ENCODE measurements around the gene TRAF3IP3.

The TRAF3IP3 gene

DNA sequence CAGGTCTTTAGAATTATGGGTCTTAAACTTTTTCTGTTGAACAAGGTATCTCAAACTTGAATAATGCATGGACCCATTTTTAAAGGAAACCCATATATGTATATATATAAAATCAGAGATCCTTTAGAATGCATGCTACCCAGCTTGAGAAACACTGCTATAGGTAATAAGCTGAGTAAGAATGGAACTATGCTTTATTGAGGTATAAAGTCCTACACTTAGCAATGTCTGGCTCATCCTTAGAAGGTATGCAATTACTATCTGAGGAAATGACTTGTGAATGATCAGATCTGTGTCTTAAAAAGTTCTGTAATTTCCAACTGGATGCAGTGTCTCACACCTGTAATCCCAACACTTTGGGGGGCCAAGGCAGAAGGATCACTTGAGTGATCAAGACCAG lies 11.2 kb downstream of the TRAF3IP3 start:
- Histone ChIP-seq H3K4me2 (ENCODE audit: low read length) (no peak overlapping the region), H3K9me3 (ENCODE audit: insufficient read depth, low read depth, low read length) (peaks cover 14% of the 10 kb centered on the region), H4K91ac (ENCODE audit: low read depth, low read length) (no peak overlapping the region), H3K14ac (ENCODE audit: low read length) (no peak overlapping the region), H3K36me3 (ENCODE audit: control insufficient read depth in 1 of 2, insufficient read depth in 2 of 2, low read length in 2 of 2) (peaks cover 0 to 2% of the 10 kb centered on the region in 2 experiments), H2BK12ac (ENCODE audit: low read length) (no peak overlapping the region), H3K79me1 (ENCODE audit: low read length) (peaks cover 19% of the 10 kb centered on the region), H3K9ac (ENCODE audit: low read length) (no peak overlapping the region), H3K27me3 (ENCODE audit: insufficient read depth, low read length) (no peaks in the 10 kb centered on the region), H4K12ac (ENCODE audit: low read depth, low read length) (no peak overlapping the region), H3K18ac (ENCODE audit: low read length) (no peak overlapping the region), H3K79me2 (ENCODE audit: control insufficient read depth, insufficient read depth, low read length, poor library complexity) (peaks cover 2% of the 10 kb centered on the region), H2BK5ac (ENCODE audit: low read depth, low read length, poor library complexity) (no peak overlapping the region), H3K4me1 (ENCODE audit: control insufficient read depth in 1 of 2, insufficient read depth in 2 of 2, low read length in 2 of 2) (peaks cover 20 to 23% of the 10 kb centered on the region in 2 experiments), H3K4me3 (ENCODE audit: low read depth, low read length) (no peak overlapping the region), H4K8ac (ENCODE audit: low read depth, low read length) (no peak overlapping the region), H3K27ac (ENCODE audit: low read depth, low read length) (no peak overlapping the region), H3K23ac (ENCODE audit: low read length) (no peak overlapping the region), H2AFZ (ENCODE audit: insufficient read depth, low read length, poor library complexity) (no peak overlapping the region), H2AK5ac (ENCODE audit: low read length) (no peak overlapping the region), H2BK120ac (ENCODE audit: insufficient read depth, low read length, poor library complexity) (no peak overlapping the region), H3K4ac (ENCODE audit: low read depth, low read length) (no peak overlapping the region)
- no peak for DNase-seq

DNA sequence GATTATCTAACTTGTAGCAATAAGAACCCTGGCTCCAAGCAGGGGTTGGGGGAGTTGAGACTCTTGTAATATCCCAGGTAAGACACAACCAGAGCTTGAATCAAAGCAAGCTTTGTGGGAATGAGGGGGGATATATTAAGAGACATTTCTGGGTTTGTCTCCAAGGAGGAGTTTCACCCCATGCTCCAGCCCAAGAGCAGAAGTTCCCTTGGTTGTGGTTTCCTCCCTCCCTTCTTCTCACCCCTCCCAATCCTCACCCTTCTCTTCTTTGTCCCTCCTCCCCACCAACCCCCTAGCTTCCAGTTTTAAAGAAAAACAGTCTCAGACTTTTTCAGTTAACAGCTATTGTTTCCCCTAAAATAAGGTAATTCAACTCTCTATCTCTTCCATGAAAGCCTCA lies 11.9 kb downstream of the TRAF3IP3 start:
- peaks cover 0 to 2% of the 10 kb centered on the region in 2 experiments for H3K36me3 ChIP-seq (ENCODE audit: control insufficient read depth in 1 of 2, insufficient read depth in 2 of 2, low read length in 2 of 2)
- H3K4ac ChIP-seq (ENCODE audit: low read depth, low read length): no peak overlapping the region
- peak overlapping the region; percentile 24 for H2BK5ac ChIP-seq (ENCODE audit: low read depth, low read length, poor library complexity)
- H3K4me2 ChIP-seq (ENCODE audit: low read length): no peak overlapping the region
- H2BK12ac ChIP-seq (ENCODE audit: low read length): peak overlapping the region; percentile 21
- H3K18ac ChIP-seq (ENCODE audit: low read length): no peak overlapping the region
- peak overlapping the region; percentile 51 for H4K91ac ChIP-seq (ENCODE audit: low read depth, low read length)
- DNase-seq: no peak
- no peak overlapping the region for H3K23ac ChIP-seq (ENCODE audit: low read length)
- no peak overlapping the region for H3K27ac ChIP-seq (ENCODE audit: low read depth, low read length)
- no peak overlapping the region for H4K8ac ChIP-seq (ENCODE audit: low read depth, low read length)
- H2AFZ ChIP-seq (ENCODE audit: insufficient read depth, low read length, poor library complexity): no peak overlapping the region
- H3K4me1 ChIP-seq (ENCODE audit: control insufficient read depth in 1 of 2, insufficient read depth in 2 of 2, low read length in 2 of 2): peaks cover 20 to 23% of the 10 kb centered on the region in 2 experiments
- H2BK120ac ChIP-seq (ENCODE audit: insufficient read depth, low read length, poor library complexity): peak overlapping the region; percentile 42
- no peak overlapping the region for H4K12ac ChIP-seq (ENCODE audit: low read depth, low read length)
- H3K9me3 ChIP-seq (ENCODE audit: insufficient read depth, low read depth, low read length): peaks cover 14% of the 10 kb centered on the region
- no peak overlapping the region for H2AK5ac ChIP-seq (ENCODE audit: low read length)
- no peaks in the 10 kb centered on the region for H3K27me3 ChIP-seq (ENCODE audit: insufficient read depth, low read length)
- no peak overlapping the region for H3K9ac ChIP-seq (ENCODE audit: low read length)
- peaks cover 2% of the 10 kb centered on the region for H3K79me2 ChIP-seq (ENCODE audit: control insufficient read depth, insufficient read depth, low read length, poor library complexity)
- H3K79me1 ChIP-seq (ENCODE audit: low read length): peaks cover 19% of the 10 kb centered on the region
- no peak overlapping the region for H3K14ac ChIP-seq (ENCODE audit: low read length)
- H3K4me3 ChIP-seq (ENCODE audit: low read depth, low read length): no peak overlapping the region

DNA sequence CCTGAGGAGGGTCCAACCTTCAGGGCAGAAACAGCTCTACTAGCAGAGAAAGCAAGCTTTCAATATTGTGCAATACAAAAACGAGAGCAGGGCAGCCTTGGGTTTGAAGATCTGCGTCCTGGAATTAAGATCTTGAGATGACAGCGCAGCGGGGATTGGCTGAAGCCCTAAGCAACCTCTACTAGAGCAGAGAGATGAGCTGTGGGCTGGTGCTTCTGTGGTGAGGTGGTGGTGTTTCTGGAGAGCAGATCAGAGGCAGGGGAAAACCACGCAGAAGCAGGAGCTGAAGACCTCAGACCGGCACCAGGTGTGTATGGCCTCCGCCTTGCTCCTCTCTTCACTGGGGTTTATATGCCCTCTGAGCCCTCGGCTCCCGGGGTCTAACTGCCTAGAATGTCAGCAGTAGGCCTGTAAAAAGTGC lies 12.5 kb downstream of the TRAF3IP3 start:
- no peak overlapping the region for H3K4me2 ChIP-seq (ENCODE audit: low read length)
- H3K79me1 ChIP-seq (ENCODE audit: low read length): peaks cover 19% of the 10 kb centered on the region
- H2BK12ac ChIP-seq (ENCODE audit: low read length): peak overlapping the region; percentile 71
- H3K27me3 ChIP-seq (ENCODE audit: insufficient read depth, low read length): no peaks in the 10 kb centered on the region
- no peak overlapping the region for H3K23ac ChIP-seq (ENCODE audit: low read length)
- peak overlapping the region; percentile 1 for H3K4ac ChIP-seq (ENCODE audit: low read depth, low read length)
- H4K12ac ChIP-seq (ENCODE audit: low read depth, low read length): no peak overlapping the region
- peak overlapping the region; percentile 83 for H4K8ac ChIP-seq (ENCODE audit: low read depth, low read length)
- peaks cover 14% of the 10 kb centered on the region for H3K9me3 ChIP-seq (ENCODE audit: insufficient read depth, low read depth, low read length)
- no peak overlapping the region for H3K4me3 ChIP-seq (ENCODE audit: low read depth, low read length)
- H2BK120ac ChIP-seq (ENCODE audit: insufficient read depth, low read length, poor library complexity): peak overlapping the region; percentile 16
- H3K79me2 ChIP-seq (ENCODE audit: control insufficient read depth, insufficient read depth, low read length, poor library complexity): peaks cover 2% of the 10 kb centered on the region
- peak overlapping the region; percentile 64 for H4K91ac ChIP-seq (ENCODE audit: low read depth, low read length)
- H2BK5ac ChIP-seq (ENCODE audit: low read depth, low read length, poor library complexity): peak overlapping the region; percentile 56
- peak overlapping the region; percentile 47 for H2AFZ ChIP-seq (ENCODE audit: insufficient read depth, low read length, poor library complexity)
- peak overlapping the region; percentile 24 for H3K18ac ChIP-seq (ENCODE audit: low read length)
- no peak overlapping the region for H3K9ac ChIP-seq (ENCODE audit: low read length)
- no CpG with 5 or more reads among the region's 9 CpGs for WGBS (ENCODE audit: extremely low coverage, insufficient coverage, insufficient read length)
- no peak for DNase-seq
- peak overlapping the region; percentile 97 for H3K27ac ChIP-seq (ENCODE audit: low read depth, low read length)
- H3K36me3 ChIP-seq (ENCODE audit: control insufficient read depth in 1 of 2, insufficient read depth in 2 of 2, low read length in 2 of 2): peaks cover 0 to 2% of the 10 kb centered on the region in 2 experiments
- peak overlapping the region; percentile 14 for H3K14ac ChIP-seq (ENCODE audit: low read length)
- H2AK5ac ChIP-seq (ENCODE audit: low read length): peak overlapping the region; percentile 4
- H3K4me1 ChIP-seq (ENCODE audit: control insufficient read depth in 1 of 2, insufficient read depth in 2 of 2, low read length in 2 of 2): peaks cover 20 to 23% of the 10 kb centered on the region in 2 experiments

DNA sequence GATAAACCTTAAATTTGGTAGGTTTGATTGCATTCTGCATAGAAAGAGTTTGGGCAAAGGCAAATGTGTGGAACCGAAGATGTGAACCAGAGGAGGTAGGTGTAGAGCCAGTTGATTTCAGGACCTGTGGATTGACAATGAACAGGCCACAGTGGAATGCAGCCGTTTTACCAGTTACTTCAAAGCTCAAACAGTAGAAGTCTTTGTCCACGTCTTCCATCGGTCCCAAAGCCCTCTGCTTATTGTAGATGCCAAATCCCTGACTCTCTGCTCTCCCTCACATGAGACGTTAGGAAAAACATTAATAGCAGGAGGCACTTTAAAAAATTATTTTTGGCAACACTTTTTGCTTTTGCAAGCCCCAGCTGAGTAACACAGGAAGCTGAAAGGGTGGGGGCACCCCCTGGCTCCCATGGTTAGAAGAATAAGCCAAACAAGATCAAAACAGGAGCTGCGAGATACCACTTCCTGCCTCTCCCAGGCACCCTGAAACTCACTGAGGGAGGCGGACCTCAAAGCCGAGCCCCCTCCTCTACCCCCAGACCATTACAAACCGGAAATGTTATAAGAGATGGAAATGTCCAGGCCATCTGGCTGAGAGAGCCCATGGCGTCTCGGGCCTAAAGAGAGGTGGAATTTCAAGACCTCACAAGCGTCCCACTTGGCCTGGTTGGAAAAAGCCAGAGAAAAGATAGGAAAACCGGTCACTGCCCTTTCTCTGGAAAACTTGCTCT lies 13.5 kb downstream of the TRAF3IP3 start:
- WGBS (ENCODE audit: extremely low coverage, insufficient coverage, insufficient read length): no CpG with 5 or more reads among the region's 13 CpGs
- H2BK120ac ChIP-seq (ENCODE audit: insufficient read depth, low read length, poor library complexity): peak overlapping the region; percentile 85
- H2BK12ac ChIP-seq (ENCODE audit: low read length): peak overlapping the region; percentile 77
- H2BK5ac ChIP-seq (ENCODE audit: low read depth, low read length, poor library complexity): peak overlapping the region; percentile 97
- H2AFZ ChIP-seq (ENCODE audit: insufficient read depth, low read length, poor library complexity): peak overlapping the region; percentile 62
- peak overlapping the region; percentile 46 for H4K12ac ChIP-seq (ENCODE audit: low read depth, low read length)
- no peak overlapping the region for H3K9ac ChIP-seq (ENCODE audit: low read length)
- peak overlapping the region; percentile 87 for H4K8ac ChIP-seq (ENCODE audit: low read depth, low read length)
- no peak overlapping the region for H2AK5ac ChIP-seq (ENCODE audit: low read length)
- peaks cover 2% of the 10 kb centered on the region for H3K79me2 ChIP-seq (ENCODE audit: control insufficient read depth, insufficient read depth, low read length, poor library complexity)
- peaks cover 14% of the 10 kb centered on the region for H3K9me3 ChIP-seq (ENCODE audit: insufficient read depth, low read depth, low read length)
- peak in 1 of 2 donors; percentile 17 for DNase-seq
- no peak overlapping the region for H3K23ac ChIP-seq (ENCODE audit: low read length)
- peak overlapping the region; percentile 60 for H3K4ac ChIP-seq (ENCODE audit: low read depth, low read length)
- H3K4me3 ChIP-seq (ENCODE audit: low read depth, low read length): no peak overlapping the region
- peak overlapping the region; percentile 33 for H3K4me2 ChIP-seq (ENCODE audit: low read length)
- peak overlapping the region; percentile 76 for H3K14ac ChIP-seq (ENCODE audit: low read length)
- H3K4me1 ChIP-seq (ENCODE audit: control insufficient read depth in 1 of 2, insufficient read depth in 2 of 2, low read length in 2 of 2): peaks cover 20 to 23% of the 10 kb centered on the region in 2 experiments
- peaks cover 0 to 2% of the 10 kb centered on the region in 2 experiments for H3K36me3 ChIP-seq (ENCODE audit: control insufficient read depth in 1 of 2, insufficient read depth in 2 of 2, low read length in 2 of 2)
- peak overlapping the region; percentile 97 for H3K27ac ChIP-seq (ENCODE audit: low read depth, low read length)
- H3K18ac ChIP-seq (ENCODE audit: low read length): peak overlapping the region; percentile 91
- peaks cover 19% of the 10 kb centered on the region for H3K79me1 ChIP-seq (ENCODE audit: low read length)
- H4K91ac ChIP-seq (ENCODE audit: low read depth, low read length): peak overlapping the region; percentile 97
- H3K27me3 ChIP-seq (ENCODE audit: insufficient read depth, low read length): no peaks in the 10 kb centered on the region
